Stimulated activated CD4-positive, alpha-beta T cell treated with anti-CD3 and anti-CD28 coated beads, Interleukin-2, amount 100 ng/mL, for 24 hours (primary cell): Measurements from ENCODE around the gene PRSS48.
"Not testable (repeated sequence)": the region's sequence is repeated elsewhere in the genome, so short reads cannot be mapped to it uniquely, and the experiment has no call there.

ENCODE experiments used
- DNase-seq, 2 donors: peaks; one replicate each; pipeline ENCODE4 v3.0.0-alpha.2; 2020

Gene PRSS48

GRCh38 chr4:151321586-151321985 lies 44.6 kb downstream of the PRSS48 start:
- DNase-seq = no peak

- not testable (repeated sequence) for DNase-seq
Measured at GRCh38 chr4:151322161-151322560, 45.2 kb downstream of the PRSS48 start.

- no peak for DNase-seq
Measured at GRCh38 chr4:151322570-151322969, 45.6 kb downstream of the PRSS48 start.

- no peak for DNase-seq
Measured at GRCh38 chr4:151323667-151324066, 46.7 kb downstream of the PRSS48 start.

GRCh38 chr4:151324124-151324751 lies 47.3 kb downstream of the PRSS48 start:
- DNase-seq = no peak

- DNase-seq = peak in 1 of 2 donors; percentile 20
Measured at GRCh38 chr4:151324752-151325110, 47.8 kb downstream of the PRSS48 start.

- peak in 1 of 2 donors; percentile 11 for DNase-seq
Measured at GRCh38 chr4:151325111-151325948, 48.4 kb downstream of the PRSS48 start, which contains the start of gene SH3D19. Gene SH3D19, minus strand, starts transcription at chr4:151325605. Its CDS starts 253 bp downstream, at chr4:151325352.

GRCh38 chr4:151325949-151326246 lies 48.9 kb downstream of the PRSS48 start:
- DNase-seq = no peak

GRCh38 chr4:151329217-151330007 lies 52.5 kb downstream of the PRSS48 start:
- DNase-seq = no peak

- no peak for DNase-seq
Measured at GRCh38 chr4:151331276-151332042, 54.5 kb downstream of the PRSS48 start.

GRCh38 chr4:151339467-151339866 lies 62.5 kb downstream of the PRSS48 start:
- no peak for DNase-seq

- no peak for DNase-seq
Measured at GRCh38 chr4:151340751-151341385, 63.9 kb downstream of the PRSS48 start.
